Measurements from ENCODE around the gene MBD5.
"Not testable (repeated sequence)": the region's sequence is repeated elsewhere in the genome, so short reads cannot be mapped to it uniquely, and the experiment has no call there.

The MBD5 gene

DNA sequence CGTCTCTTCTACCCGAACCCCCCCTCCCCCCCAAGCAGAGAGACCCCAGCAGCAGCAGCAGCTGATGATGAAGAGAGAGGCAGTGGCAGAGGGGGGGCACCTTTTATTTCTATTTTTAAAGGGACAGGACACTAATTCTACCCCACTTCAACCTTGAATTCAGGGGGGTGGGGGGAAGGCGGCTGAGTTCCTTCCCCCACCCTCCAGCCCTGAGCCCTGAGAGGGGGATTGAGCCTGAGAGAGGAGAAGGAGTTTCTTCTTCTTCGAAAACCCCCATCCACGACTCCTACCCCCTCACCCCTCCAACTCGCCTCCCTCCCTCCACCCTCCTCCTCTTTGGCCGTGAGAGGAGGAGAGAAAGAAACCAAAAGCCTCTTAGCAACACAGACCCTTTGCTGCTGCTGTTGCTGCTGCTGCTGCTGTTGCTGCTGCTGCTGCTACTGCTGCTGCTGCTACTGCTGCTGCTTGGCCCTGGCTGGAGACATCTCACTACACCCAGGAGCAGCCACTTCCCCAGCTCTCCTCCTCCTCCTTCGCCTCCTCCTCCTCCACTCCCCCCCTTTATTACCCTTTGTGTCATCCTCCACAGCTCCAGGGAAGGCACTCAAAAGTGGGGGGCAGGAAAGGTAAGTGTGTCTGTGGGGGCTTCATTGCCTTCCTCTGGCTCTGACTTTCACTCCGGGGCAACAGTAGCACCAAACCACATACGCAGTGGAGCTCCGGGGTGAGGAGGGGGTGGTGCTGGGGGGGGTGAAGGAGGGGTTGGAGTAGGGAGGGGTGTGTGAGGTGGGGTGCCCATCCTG is at the start of gene MBD5:
MBD5 (plus strand) TSS at position 33 of the 803 bp plus-strand sequence.
- Histone ChIP-seq H3K36me3 (ENCODE audit: control insufficient read depth, low read depth, low read length) (no peaks in the 10 kb centered on the region), H3K9ac (ENCODE audit: low read length) (peak within 1 kb of the TSS; percentile 76), H3K27me3 (ENCODE audit: control insufficient read depth, insufficient read depth, low read length) (no peaks in the 10 kb centered on the region), H3K27ac (ENCODE audit: low read length) (peak within 1 kb of the TSS; percentile 55), H3K4me3 (ENCODE audit: low read length) (peak within 1 kb of the TSS; percentile 93), H3K9me3 (ENCODE audit: control insufficient read depth, low read depth, low read length) (no peaks in the 10 kb centered on the region), H3K4me1 (ENCODE audit: control insufficient read depth, low read depth, low read length) (peaks cover 6% of the 10 kb centered on the region)

DNA sequence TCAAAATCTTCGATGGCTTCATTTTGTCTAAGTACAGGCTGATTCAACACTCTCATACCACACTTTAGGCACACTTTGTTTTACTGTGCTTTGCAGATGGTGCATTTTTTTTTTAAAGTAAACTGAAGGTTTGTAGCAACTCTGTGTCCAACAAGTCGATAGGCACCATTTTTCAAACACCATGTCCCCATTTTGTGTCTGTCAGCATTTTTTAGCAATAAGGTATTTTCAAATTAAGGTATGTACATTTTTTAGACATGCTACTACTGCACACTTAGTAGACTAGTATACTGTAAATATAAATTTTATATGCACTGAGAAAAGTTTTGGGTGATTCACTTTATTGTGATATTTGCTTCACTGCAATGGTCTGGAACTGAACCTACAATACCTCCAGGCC is 44.8 kb upstream of the MBD5 start:
- H3K9me3 ChIP-seq (ENCODE audit: control insufficient read depth, low read depth, low read length) = no peaks in the 10 kb centered on the region
- no peaks in the 10 kb centered on the region for H3K27me3 ChIP-seq (ENCODE audit: control insufficient read depth, insufficient read depth, low read length)

DNA sequence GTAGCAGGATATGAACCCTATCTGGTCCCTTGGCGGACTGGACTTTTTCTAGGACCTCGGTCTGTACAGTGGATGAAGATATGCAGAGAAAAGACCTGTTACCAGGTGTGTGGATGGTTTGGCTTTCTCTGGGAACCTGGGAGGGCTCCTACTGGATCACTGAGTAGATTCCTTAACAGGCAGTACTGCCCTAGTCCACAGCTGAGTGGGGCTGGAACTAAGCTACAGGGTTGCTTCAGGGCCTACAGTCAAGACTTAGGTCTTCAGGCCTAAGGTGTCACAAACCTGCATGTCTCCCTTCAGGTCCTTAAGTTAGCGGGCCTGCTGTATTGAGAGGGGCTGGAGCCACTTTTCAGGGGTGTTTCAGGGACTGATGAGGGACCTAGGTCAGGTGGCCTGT is 43.2 kb upstream of the MBD5 start:
- no peaks in the 10 kb centered on the region for H3K4me1 ChIP-seq (ENCODE audit: control insufficient read depth, low read depth, low read length)
- H3K4me3 ChIP-seq (ENCODE audit: low read length) = no peak overlapping the region
- no peaks in the 10 kb centered on the region for H3K9me3 ChIP-seq (ENCODE audit: control insufficient read depth, low read depth, low read length)
- no peaks in the 10 kb centered on the region for H3K27me3 ChIP-seq (ENCODE audit: control insufficient read depth, insufficient read depth, low read length)
- no peak overlapping the region for H3K9ac ChIP-seq (ENCODE audit: low read length)
- H3K27ac ChIP-seq (ENCODE audit: low read length) = no peak overlapping the region
- peaks cover 6% of the 10 kb centered on the region for H3K36me3 ChIP-seq (ENCODE audit: control insufficient read depth, low read depth, low read length)

More for the DNA sequence above, 44.8 kb upstream of the MBD5 start:
- Histone ChIP-seq H3K27ac (ENCODE audit: low read length) (no peak overlapping the region), H3K36me3 (ENCODE audit: control insufficient read depth, low read depth, low read length) (peaks cover 14% of the 10 kb centered on the region), H3K4me3 (ENCODE audit: low read length) (no peak overlapping the region), H3K9ac (ENCODE audit: low read length) (no peak overlapping the region), H3K4me1 (ENCODE audit: control insufficient read depth, low read depth, low read length) (no peaks in the 10 kb centered on the region)

DNA sequence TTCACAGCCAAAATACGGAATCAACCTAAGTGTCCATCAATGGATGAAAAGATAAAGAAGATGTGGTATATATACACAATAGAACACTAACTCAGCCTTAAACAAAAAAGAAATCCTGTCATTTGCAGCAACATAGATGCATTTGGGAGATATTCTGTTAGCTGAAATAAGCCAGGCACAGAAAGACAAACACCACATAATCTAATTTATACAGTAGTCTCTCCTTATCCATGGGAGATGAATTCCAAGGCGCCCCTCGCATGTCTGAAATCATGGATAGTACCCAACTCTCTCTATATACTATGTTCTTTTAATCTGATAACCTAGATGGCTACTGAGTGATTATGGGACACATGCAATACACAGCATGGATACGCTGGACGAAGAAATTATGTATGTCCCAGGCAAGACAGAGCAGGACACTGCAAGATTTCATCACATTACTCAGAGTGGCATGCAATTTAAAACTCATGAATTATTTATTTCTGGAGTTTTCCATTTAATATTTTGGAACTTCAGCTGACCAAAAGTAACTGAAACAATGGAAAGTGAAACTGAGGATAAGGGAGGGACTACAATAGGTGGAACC is 39.9 kb upstream of the MBD5 start:
- no peaks in the 10 kb centered on the region for H3K4me1 ChIP-seq (ENCODE audit: control insufficient read depth, low read depth, low read length)
- H3K4me3 ChIP-seq (ENCODE audit: low read length) = no peak overlapping the region
- H3K9me3 ChIP-seq (ENCODE audit: control insufficient read depth, low read depth, low read length) = no peaks in the 10 kb centered on the region
- H3K27ac ChIP-seq (ENCODE audit: low read length) = no peak overlapping the region
- H3K9ac ChIP-seq (ENCODE audit: low read length) = no peak overlapping the region
- H3K36me3 ChIP-seq (ENCODE audit: control insufficient read depth, low read depth, low read length) = no peaks in the 10 kb centered on the region
- H3K27me3 ChIP-seq (ENCODE audit: control insufficient read depth, insufficient read depth, low read length) = no peaks in the 10 kb centered on the region

DNA sequence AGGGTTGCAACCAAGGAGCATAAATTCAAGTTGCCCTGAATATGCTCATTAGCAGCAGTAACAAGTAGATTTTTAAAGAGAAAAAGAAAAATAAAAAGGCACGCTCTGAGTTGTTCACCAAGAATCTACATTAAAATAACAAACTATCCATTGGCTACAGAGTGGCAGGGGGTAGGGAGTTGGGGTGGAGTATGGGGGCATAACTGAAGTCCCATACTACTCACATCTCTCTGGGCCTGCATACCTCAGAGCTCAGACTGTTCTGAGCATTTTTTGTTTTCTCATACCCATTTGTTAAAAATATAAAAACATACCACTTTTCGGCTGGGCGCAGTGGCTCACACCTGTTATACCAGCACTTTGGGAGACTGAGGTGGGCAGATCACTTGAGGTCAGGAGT is 31.8 kb upstream of the MBD5 start:
- H3K36me3 ChIP-seq (ENCODE audit: control insufficient read depth, low read depth, low read length) = no peaks in the 10 kb centered on the region
- no peak overlapping the region for H3K4me3 ChIP-seq (ENCODE audit: low read length)
- peaks cover 14% of the 10 kb centered on the region for H3K4me1 ChIP-seq (ENCODE audit: control insufficient read depth, low read depth, low read length)
- H3K9ac ChIP-seq (ENCODE audit: low read length) = no peak overlapping the region
- no peaks in the 10 kb centered on the region for H3K9me3 ChIP-seq (ENCODE audit: control insufficient read depth, low read depth, low read length)
- no peak overlapping the region for H3K27ac ChIP-seq (ENCODE audit: low read length)
- no peaks in the 10 kb centered on the region for H3K27me3 ChIP-seq (ENCODE audit: control insufficient read depth, insufficient read depth, low read length)

DNA sequence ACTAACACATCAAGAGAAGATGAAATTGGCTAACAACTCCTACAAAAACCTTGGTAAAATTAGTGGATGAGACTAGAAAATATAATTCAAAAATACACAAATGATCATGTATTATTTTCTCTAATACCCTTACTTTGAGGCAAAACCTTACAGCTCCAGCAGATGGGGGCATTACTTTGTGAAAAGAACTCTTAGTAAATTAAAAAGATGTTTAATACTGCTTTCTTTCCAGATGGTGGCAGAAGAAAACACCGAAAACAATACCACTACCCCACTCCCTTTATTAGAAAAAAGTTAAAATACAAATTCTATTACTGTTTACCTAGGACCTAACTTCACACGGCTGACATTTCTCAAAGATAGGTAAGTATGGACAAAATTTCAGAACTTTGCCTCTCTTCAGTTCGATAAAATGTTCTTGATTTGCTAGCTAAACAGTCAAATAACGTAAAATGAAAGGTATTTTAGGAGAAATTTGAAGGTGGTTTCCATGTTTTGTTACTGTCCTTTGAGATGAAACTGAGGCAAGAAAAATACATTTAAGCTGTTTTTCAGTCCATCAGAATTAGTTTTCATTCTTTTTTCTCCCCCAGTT is 31.0 kb upstream of the MBD5 start:
- no peaks in the 10 kb centered on the region for H3K9me3 ChIP-seq (ENCODE audit: control insufficient read depth, low read depth, low read length)
- no peak overlapping the region for H3K27ac ChIP-seq (ENCODE audit: low read length)
- H3K36me3 ChIP-seq (ENCODE audit: control insufficient read depth, low read depth, low read length) = no peaks in the 10 kb centered on the region
- no peak overlapping the region for H3K4me3 ChIP-seq (ENCODE audit: low read length)
- no peak overlapping the region for H3K9ac ChIP-seq (ENCODE audit: low read length)
- H3K4me1 ChIP-seq (ENCODE audit: control insufficient read depth, low read depth, low read length) = peaks cover 14% of the 10 kb centered on the region
- no peaks in the 10 kb centered on the region for H3K27me3 ChIP-seq (ENCODE audit: control insufficient read depth, insufficient read depth, low read length)

DNA sequence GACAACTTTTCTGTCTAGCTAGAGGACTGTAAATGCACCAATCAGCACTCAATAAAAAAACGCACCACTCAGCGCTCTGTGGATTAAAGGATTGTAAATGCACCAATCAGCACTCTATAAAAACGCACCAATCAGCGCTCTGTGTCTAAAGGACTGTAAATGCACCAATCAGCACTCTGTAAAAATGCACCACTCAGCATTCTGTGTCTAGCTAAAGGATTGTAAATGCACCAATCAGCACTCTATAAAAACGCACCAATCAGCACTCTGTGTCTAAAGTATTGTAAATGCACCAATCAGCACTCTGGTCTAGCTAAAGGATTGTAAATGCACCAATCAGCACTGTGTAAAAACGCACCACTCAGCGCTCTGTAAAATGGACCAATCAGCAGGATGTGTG is 25.9 kb upstream of the MBD5 start:
- not testable (repeated sequence) for H3K9me3 ChIP-seq (ENCODE audit: control insufficient read depth, low read depth, low read length); H3K4me1 ChIP-seq (ENCODE audit: control insufficient read depth, low read depth, low read length); H3K9ac ChIP-seq (ENCODE audit: low read length); H3K27ac ChIP-seq (ENCODE audit: low read length); H3K36me3 ChIP-seq (ENCODE audit: control insufficient read depth, low read depth, low read length); H3K4me3 ChIP-seq (ENCODE audit: low read length); H3K27me3 ChIP-seq (ENCODE audit: control insufficient read depth, insufficient read depth, low read length)

DNA sequence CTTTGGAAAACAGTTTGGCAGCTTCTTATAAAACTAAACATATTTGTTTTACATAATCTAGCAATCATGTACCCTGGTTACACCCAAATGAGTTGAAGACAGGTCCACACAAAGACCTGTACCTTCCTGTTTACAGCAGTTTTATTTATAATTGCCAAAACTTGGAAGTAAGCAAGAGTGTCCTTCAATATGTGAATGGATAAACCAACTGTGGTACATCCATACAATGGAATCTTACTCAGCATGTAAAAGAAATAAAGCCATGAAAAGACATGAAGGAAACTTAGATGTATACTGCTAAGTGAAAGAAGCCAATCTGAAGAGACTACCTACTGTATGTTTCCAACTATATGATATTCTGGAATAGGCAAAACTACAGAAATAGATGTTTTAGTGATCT is 24.1 kb upstream of the MBD5 start:
- Histone ChIP-seq H3K27ac (ENCODE audit: low read length) (no peak overlapping the region), H3K9me3 (ENCODE audit: control insufficient read depth, low read depth, low read length) (no peaks in the 10 kb centered on the region), H3K9ac (ENCODE audit: low read length) (no peak overlapping the region), H3K4me1 (ENCODE audit: control insufficient read depth, low read depth, low read length) (peaks cover 11% of the 10 kb centered on the region), H3K27me3 (ENCODE audit: control insufficient read depth, insufficient read depth, low read length) (no peaks in the 10 kb centered on the region), H3K4me3 (ENCODE audit: low read length) (no peak overlapping the region), H3K36me3 (ENCODE audit: control insufficient read depth, low read depth, low read length) (peaks cover 4% of the 10 kb centered on the region)

DNA sequence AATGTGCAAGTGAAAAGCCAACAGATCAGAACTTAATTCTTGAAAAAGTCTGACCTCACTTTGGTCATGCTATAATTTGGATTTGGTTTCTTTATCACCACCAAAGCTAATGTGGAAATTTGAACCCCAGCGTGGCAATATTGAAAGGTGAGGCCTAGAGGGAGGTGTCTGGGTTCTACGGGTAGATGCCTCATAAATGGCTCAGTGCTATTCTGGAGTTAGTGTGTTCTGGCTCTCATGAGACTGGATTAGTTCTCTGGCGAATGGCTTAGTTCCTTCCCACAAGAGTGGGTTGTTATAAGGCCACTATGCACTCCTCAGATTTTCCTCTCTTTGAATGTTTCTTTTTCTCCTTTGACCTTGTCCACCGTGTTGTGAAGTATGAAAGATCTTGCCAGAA is 22.7 kb upstream of the MBD5 start:
- Histone ChIP-seq H3K4me1 (ENCODE audit: control insufficient read depth, low read depth, low read length) (peaks cover 11% of the 10 kb centered on the region), H3K27me3 (ENCODE audit: control insufficient read depth, insufficient read depth, low read length) (no peaks in the 10 kb centered on the region), H3K36me3 (ENCODE audit: control insufficient read depth, low read depth, low read length) (peaks cover 4% of the 10 kb centered on the region), H3K4me3 (ENCODE audit: low read length) (no peak overlapping the region), H3K9ac (ENCODE audit: low read length) (no peak overlapping the region), H3K9me3 (ENCODE audit: control insufficient read depth, low read depth, low read length) (no peaks in the 10 kb centered on the region), H3K27ac (ENCODE audit: low read length) (no peak overlapping the region)

DNA sequence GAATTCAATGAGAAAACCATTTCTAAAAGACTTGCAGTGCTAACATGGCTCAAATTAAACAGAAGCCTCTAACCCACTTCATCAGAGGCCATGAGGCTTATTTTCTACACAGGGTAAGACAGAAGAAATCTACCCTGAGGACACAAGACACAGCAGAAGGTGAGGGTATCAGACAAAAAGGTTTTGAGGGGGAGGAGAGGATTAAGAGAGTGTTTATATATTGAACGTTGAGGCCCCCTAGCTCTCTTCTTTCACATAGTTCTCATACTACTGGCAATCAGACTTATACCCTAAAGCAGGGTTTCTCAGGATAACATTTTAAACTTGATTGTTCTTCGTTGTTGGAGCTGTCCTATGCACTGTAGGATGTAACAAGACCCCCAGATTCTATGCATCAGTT is 21.8 kb upstream of the MBD5 start:
- H3K27ac ChIP-seq (ENCODE audit: low read length) = no peak overlapping the region
- no peaks in the 10 kb centered on the region for H3K9me3 ChIP-seq (ENCODE audit: control insufficient read depth, low read depth, low read length)
- H3K4me1 ChIP-seq (ENCODE audit: control insufficient read depth, low read depth, low read length) = peaks cover 11% of the 10 kb centered on the region
- no peak overlapping the region for H3K9ac ChIP-seq (ENCODE audit: low read length)
- H3K36me3 ChIP-seq (ENCODE audit: control insufficient read depth, low read depth, low read length) = peaks cover 4% of the 10 kb centered on the region
- no peaks in the 10 kb centered on the region for H3K27me3 ChIP-seq (ENCODE audit: control insufficient read depth, insufficient read depth, low read length)
- no peak overlapping the region for H3K4me3 ChIP-seq (ENCODE audit: low read length)

DNA sequence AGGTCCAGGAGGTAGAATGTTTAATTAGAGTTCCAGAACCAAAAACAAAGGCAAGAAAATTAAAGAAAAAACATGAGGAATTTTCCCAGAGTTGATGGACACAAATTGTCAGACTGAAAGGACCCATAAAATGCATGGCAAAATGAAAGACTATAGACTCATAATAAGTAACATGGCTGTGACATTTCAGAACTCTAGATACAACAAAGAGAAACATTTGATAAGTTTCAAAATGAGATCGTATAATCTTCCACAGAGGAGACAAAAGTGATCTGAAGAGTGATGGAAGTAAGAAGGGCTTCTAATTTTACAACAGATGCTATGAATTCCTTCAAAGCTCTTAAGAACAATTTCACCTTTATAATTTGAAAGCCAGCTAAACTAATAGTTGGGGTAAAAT is 20.8 kb upstream of the MBD5 start:
- Histone ChIP-seq H3K36me3 (ENCODE audit: control insufficient read depth, low read depth, low read length) (peaks cover 4% of the 10 kb centered on the region), H3K9ac (ENCODE audit: low read length) (no peak overlapping the region), H3K27me3 (ENCODE audit: control insufficient read depth, insufficient read depth, low read length) (no peaks in the 10 kb centered on the region), H3K27ac (ENCODE audit: low read length) (no peak overlapping the region), H3K4me3 (ENCODE audit: low read length) (no peak overlapping the region), H3K4me1 (ENCODE audit: control insufficient read depth, low read depth, low read length) (peaks cover 11% of the 10 kb centered on the region), H3K9me3 (ENCODE audit: control insufficient read depth, low read depth, low read length) (no peaks in the 10 kb centered on the region)

DNA sequence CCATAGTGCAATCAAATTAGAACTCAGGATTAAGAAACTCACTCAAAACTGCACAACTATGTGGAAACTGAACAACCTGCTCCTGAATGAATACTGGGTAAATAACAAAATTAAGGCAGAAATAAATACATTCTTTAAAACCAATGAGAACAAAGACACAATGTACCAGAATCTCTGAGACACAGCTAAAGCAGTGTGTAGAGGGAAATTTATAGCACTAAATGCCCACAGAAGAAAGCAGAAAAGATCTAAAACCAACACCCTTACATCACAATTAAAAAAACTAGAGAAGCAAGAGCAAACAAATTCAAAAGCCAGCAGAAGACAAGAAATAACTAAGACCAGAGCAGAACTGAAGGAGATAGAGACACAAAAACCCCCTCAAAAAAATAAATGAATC is 18.5 kb upstream of the MBD5 start:
- peaks cover 18% of the 10 kb centered on the region for H3K4me1 ChIP-seq (ENCODE audit: control insufficient read depth, low read depth, low read length)
- H3K27ac ChIP-seq (ENCODE audit: low read length); H3K36me3 ChIP-seq (ENCODE audit: control insufficient read depth, low read depth, low read length); H3K27me3 ChIP-seq (ENCODE audit: control insufficient read depth, insufficient read depth, low read length); H3K9me3 ChIP-seq (ENCODE audit: control insufficient read depth, low read depth, low read length); H3K9ac ChIP-seq (ENCODE audit: low read length); H3K4me3 ChIP-seq (ENCODE audit: low read length): not testable (repeated sequence)
